C1 segment of cervical spinal cord (tissue), 14 donors: ENCODE measurements around the gene NKX6-1.

Experiments
- DNase-seq, 14 donors: peaks; one replicate each; lab custom pipeline; 2025; lab: John Stamatoyannopoulos, UW

The NKX6-1 gene

GRCh38 chr4:84498203-84498934, 723 bp downstream of the NKX6-1 start:
- DNase-seq: peak in 3 of 14 donors; percentile 2 to 19 (median 3)

- no peak for DNase-seq
Observed at GRCh38 chr4:84497504-84498202, 1.4 kb downstream of the NKX6-1 start.

DNA sequence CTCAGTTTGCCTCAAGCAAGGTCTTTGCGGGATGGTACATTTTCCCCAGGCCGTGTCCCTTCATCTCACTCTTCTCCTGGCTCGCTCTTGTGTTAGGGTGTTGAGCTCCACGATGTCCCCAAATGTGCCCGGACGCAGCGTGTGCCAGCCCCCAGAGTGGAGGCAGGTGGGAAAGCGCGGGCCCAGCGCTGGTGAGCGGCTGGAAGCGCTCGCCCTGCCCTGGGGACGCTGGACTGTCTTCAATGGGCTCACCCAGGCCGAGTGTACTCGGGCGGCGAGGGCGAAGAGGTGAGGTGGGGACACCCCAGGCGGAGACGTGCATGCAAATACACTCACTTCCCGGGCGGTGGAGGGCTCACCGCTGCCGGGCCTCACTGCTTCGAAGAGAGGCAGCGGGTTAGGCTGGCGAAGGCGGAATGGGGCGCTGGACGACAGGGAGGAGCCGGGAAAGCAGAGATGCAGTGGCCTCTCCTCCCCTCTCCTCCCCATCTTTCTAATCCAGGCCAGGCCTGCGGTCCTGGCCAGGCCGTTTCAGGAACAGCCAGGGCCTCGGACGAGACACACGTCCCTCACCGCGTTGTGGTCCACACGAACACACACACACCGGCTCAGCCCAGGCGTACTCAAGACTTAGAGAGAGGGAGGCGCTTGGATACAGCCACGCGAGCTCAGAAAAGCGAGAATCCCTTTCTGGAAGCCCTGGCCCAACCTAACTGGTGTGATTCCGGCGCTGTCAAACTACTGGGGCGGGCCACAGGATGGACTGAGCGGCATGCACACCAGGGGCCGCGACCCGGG, 2.2 kb downstream of the NKX6-1 start:
- no peak for DNase-seq

- DNase-seq: no peak
Observed at GRCh38 chr4:84496331-84496705, 2.8 kb downstream of the NKX6-1 start.

GRCh38 chr4:84495794-84496261, 3.3 kb downstream of the NKX6-1 start:
- DNase-seq: no peak

- no peak for DNase-seq
Observed at GRCh38 chr4:84495118-84495793, 3.8 kb downstream of the NKX6-1 start.

GRCh38 chr4:84494531-84494930, 4.6 kb downstream of the NKX6-1 start:
- no peak for DNase-seq

DNA sequence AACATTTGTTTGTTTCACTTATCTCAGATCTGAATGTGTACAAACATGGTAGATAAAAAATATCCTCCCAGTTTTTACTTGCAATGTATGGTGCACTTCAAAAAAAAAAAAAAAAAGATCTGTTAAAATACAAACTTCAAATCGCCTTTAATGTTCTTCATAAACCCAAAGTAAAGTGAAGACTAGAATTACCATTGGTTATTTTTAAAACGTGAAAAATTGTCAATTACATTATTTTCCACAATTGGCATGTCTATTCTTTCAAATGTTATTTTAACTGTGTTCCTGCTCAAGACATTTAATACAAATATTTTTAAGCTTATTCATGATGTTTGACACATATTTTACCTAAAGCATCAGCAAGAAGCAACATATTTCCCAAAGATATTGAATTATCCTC, 5.0 kb downstream of the NKX6-1 start:
- DNase-seq: no peak

DNA sequence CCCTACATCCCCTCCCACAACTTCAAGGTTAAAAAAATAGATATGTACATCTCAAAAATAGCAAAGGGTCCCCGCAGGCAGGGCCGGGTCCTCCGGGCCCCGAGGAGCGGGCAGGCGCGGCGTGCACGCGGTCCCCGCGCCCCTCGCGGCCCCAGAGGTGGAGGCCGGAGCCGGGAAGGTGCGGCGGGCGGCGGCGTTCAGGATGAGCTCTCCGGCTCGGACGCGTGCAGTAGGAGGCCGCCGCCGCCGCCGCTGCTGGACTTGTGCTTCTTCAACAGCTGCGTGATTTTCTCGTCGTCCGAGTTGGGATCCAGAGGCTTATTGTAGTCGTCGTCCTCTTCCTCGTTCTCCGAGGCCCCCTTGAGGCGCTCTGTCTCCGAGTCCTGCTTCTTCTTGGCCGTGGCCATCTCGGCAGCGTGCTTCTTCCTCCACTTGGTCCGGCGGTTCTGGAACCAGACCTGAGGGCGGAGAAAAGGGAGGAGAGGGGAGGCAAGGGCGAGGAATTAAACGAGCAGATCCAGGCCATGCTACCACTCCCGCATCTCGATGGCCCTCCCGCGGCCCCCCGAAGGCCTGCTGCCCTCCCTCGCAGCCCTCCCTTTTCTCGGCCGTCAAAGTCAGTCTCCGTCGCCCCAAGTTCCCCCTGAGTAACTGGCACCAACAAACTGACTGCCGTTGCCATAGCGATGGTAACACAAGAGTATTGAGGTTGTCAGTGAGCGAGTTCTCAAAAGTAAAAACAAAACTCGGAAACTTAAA, 5.8 kb downstream of the NKX6-1 start:
- DNase-seq: peak in 1 of 14 donors; percentile 12

GRCh38 chr4:84492737-84493091, 6.4 kb downstream of the NKX6-1 start:
- no peak for DNase-seq

GRCh38 chr4:84492290-84492689, 6.8 kb downstream of the NKX6-1 start:
- DNase-seq: no peak

DNA sequence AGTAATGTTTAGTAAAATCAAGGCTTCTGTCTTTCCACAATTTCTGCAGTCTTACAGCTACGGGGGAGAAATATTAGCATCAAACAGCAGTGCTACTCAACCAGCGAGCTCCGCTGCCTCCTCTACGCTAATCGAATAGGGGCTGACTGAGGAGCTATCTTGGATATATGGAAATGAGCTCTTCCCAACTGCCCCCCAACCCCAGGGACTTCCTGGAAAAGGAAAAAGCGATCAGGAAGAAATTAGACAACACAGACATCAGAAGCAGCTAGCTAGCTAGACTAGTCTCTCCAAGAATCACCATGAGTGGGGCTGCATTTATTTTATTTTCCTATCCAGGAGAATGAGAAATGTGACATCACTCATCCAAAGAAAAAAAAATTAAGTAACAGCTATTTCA, 7.6 kb downstream of the NKX6-1 start:
- DNase-seq: no peak

DNA sequence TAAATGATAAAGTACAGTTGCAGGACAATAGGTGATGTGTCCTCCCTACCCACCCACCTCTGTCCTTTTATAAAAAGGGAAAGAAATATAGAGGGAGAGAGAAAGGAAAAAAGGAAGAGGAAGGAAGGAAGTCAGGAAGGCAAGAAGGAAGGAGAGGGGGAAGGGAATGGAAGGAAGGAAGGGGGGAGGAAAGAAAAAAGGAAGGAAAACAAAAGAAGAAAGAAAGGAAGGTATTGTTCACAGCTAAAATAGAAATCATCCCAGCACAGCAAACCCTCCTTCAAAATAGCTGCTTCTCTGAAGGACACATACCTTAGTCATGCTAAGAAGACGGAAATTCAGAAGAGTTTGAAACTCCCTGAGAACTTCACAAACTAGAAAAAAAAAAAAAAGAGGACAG, 8.4 kb downstream of the NKX6-1 start:
- DNase-seq: no peak

DNA sequence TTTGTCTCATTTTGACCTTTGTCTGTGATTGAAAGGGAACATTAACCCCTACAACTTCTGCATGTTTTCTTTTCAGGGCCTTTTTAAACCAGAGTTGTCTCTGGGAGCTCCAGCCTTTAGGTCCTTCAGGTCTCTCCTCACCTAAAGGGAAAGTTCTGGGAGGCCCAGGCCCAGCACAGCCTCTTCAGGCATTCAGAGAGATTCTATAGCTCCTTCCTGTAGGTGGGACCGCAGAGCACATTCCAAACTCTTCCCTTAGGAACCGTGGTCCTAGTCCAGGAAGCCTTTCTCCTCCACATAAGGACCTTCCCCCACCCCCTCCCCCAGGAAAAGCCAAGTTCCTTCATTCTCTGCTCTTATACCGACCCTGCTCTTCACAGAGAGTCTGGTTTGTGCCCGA, 14.9 kb downstream of the NKX6-1 start:
- DNase-seq: no peak

DNA sequence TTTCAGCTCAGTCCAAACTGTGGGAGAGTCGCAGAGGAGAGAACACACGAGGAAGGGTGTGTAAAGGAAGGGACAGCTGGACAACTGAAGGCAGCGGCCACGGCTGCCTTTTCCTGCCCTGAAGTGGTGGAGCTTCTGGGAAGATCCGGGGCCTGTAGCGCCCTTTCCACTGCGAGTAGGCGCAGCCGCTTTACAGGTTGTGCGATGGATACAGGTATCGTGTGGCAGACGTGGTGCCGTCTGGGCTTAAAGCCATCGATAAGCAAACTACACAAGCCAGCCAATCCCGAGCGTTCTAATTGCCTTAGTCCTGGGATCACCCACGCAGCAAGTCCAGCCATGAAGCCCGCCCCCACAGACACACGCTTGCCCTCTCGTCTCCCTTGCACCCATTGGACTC, 15.4 kb downstream of the NKX6-1 start:
- no peak for DNase-seq

GRCh38 chr4:84482564-84483563, 16.2 kb downstream of the NKX6-1 start:
- no peak for DNase-seq

- no peak for DNase-seq
Observed at GRCh38 chr4:84481860-84482245, 17.2 kb downstream of the NKX6-1 start.

DNA sequence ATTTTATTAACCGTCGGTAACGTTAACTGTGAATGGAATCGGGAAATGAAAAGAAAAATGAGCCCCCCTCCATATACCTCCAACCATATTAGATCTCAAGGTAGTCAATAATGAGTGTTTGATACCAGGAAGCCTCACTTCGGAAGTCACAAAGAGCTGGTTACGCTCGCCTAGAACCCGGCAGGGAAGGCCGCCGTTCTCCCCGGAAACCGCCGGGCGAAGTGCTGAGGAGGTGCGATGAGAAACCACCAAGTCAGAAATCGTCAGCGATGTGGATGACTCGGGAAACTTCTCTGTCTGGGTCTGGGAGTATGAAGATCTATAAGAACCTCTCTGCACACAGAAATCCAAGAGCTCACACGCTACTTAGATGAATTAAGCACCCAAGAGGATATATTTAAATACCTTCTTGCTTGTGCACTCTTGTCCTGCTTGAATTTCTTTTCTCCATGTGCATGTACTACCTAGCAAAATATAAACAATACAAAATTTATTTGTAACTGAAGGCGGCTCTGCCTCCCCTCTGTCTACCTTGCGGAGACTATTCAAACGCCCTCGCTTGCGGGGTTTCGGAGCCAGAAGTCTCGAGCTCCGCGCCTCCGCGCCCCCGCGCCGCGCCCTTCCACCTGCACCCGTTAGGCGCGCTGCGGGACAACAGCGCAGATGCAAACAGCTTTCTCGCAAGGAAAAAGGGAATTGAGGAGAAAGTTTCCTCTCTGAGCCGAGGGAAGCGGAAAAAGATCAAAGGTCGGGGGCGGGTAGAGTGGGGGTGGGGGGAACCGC, 17.8 kb downstream of the NKX6-1 start:
- DNase-seq: no peak

DNA sequence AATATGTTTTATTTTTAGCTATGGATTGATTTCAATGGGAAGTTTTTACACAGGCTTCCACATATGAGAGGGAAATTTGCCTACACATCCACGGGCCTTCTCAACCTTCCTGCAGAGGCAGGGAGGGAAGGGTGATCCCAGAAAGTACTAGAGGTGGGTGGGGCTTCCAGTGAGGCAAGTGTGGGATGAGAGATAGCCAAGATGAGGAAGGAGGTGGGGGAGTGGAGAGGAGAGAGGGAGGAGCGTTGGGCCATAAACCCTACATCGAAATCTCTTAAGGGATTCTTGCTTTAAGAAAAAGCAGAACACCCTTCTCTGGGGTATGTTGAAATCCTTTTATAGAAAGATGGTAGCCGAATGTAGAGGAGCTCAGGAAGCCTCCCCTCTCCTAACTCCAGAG, 19.0 kb downstream of the NKX6-1 start:
- no peak for DNase-seq
